Gastrocnemius medialis (tissue), 4 donors: ENCODE results near the gene EIF1AD.

Experiments
- CTCF ChIP-seq, 5 experiments: fragments of 450-650 bp in 3 of 5; fragments of 200-600 bp in 2 of 5; sonication (generic) in 2 of 5; IDR thresholded peaks in 4 of 5; conservative IDR thresholded peaks in 1 of 5; 1 replicate in 4 of 5; 2 replicates in 1 of 5; pipeline ENCODE4 v1.5.1; 2016 to 2019; ENCODE audit warnings: antibody characterized with exemption in 5 of 5, mild to moderate bottlenecking in 3 of 5, moderate library complexity in 3 of 5
- POLR2A ChIP-seq, 2 donors: fragments of 450-650 bp; IDR thresholded peaks; one replicate each; pipeline ENCODE4 v1.6.1; 2017; ENCODE audit warnings: antibody characterized with exemption in 2 of 2, mild to moderate bottlenecking in 2 of 2, moderate library complexity in 2 of 2

DNA sequence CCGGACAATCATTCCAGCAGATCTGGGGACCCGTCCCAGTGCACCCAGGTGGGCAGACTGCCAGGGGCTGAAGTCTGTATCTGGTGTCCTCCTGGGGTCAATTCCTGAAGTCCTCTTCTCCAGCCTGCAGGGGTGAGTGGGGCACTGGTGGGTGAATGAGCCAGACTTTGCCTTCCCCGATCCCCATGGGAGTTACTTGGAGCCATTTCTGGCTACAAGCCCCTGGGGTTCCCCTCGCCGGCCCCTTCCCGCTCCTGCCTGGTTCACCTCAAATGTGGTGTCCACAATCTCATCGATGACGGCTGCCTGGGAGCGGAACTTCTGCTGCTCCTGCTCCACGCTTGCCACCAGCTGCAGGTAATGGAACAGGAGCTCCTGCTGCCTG, 14.8 kb upstream of the EIF1AD start:
- no peak for TF ChIP-seq POLR2A (IDR thresholded peaks at IDR 0.05)
- no peak for TF ChIP-seq CTCF (IDR thresholded peaks at IDR 0.05 in 4 of 5, conservative IDR thresholded peaks at IDR 0.05 in 1 of 5)
